Osteoblast (primary cell): Measurements from ENCODE around the gene SECISBP2L. TPM values are rescaled to one million over a fixed set of nuclear protein-coding genes. Genes with fewer than 3 reads are reported as not detected.

Source experiments
- DNase-seq: peaks from one replicate; pipeline ENCODE4 v3.0.0; 2011; ENCODE audit warnings: low spot score, mixed read lengths; ENCODE audit not compliant: insufficient read length; ENCODE audit errors: missing footprints
- H2AFZ ChIP-seq: 2 replicates; pipeline ENCODE4 v1.6.0; 2011; ENCODE audit warnings: mild to moderate bottlenecking, low read length
- H3K27ac ChIP-seq: 2 replicates; pipeline ENCODE4 v1.5.1; 2011; ENCODE audit warnings: mild to moderate bottlenecking, low read depth, low read length, moderate library complexity
- H3K27me3 ChIP-seq: 2 replicates; pipeline ENCODE4 v1.6.0; 2012; ENCODE audit warnings: mild to moderate bottlenecking, control low read depth, inconsistent platforms, low read length, moderate library complexity; ENCODE audit not compliant: insufficient read depth
- H3K36me3 ChIP-seq: 2 replicates; pipeline ENCODE4 v1.5.1; 2011; ENCODE audit warnings: mild to moderate bottlenecking, low read length, control low read depth, moderate library complexity; ENCODE audit not compliant: insufficient read depth
- H3K4me1 ChIP-seq: 2 replicates; pipeline ENCODE4 v1.5.1; 2011; ENCODE audit warnings: mild to moderate bottlenecking, low read length, control low read depth, moderate library complexity; ENCODE audit not compliant: insufficient read depth
- H3K4me2 ChIP-seq: 2 replicates; pipeline ENCODE4 v1.6.0; 2011; ENCODE audit warnings: mild to moderate bottlenecking, low read length; ENCODE audit not compliant: insufficient read depth
- H3K4me3 ChIP-seq: fragments of 200-600 bp; sonication (generic); 3 replicates; pipeline ENCODE4 v1.5.1; 2012; ENCODE audit warnings: mild to moderate bottlenecking, low read length, inconsistent platforms; ENCODE audit not compliant: insufficient read depth
- H3K79me2 ChIP-seq: 2 replicates; pipeline ENCODE4 v1.6.0; 2012; ENCODE audit warnings: mild to moderate bottlenecking, low read length, control low read depth, inconsistent platforms; ENCODE audit not compliant: insufficient read depth
- H3K9me3 ChIP-seq: 2 replicates; pipeline ENCODE4 v1.5.1; 2011; ENCODE audit warnings: low read depth, low read length, control low read depth
- H4K20me1 ChIP-seq: 2 replicates; pipeline ENCODE4 v1.6.0; 2012; ENCODE audit warnings: mild to moderate bottlenecking, low read length, control low read depth; ENCODE audit not compliant: insufficient read depth
- CTCF ChIP-seq: IDR thresholded peaks from 2 replicates; pipeline ENCODE4 v1.5.1; 2011; ENCODE audit warnings: mild to moderate bottlenecking, low read depth, low read length, moderate library complexity; ENCODE audit errors: extremely low read depth
- total RNA-seq: library from RNA; depleted of rRNA; stranded (reverse); fragments of >200 nt; gene quantifications from 2 replicates; pipeline ENCODE4 v1.2.3, GENCODE V29; 2012

The SECISBP2L gene
- total RNA-seq, 1 donor = 42.3 TPM

- Histone ChIP-seq H3K4me1 (peaks cover 14% of the 10 kb centered on the region), H3K27ac (no peak overlapping the region), H3K36me3 (no peaks in the 10 kb centered on the region), H3K9me3 (no peaks in the 10 kb centered on the region), H4K20me1 (no peaks in the 10 kb centered on the region), H3K4me2 (no peak overlapping the region), H3K4me3 (no peak overlapping the region), H2AFZ (no peak overlapping the region), H3K79me2 (no peaks in the 10 kb centered on the region), H3K27me3 (no peaks in the 10 kb centered on the region)
- DNase-seq = no peak
- no peak for TF ChIP-seq CTCF
These were observed 64.3 kb downstream of the SECISBP2L start for GRCh38 chr15:48981941-48982340.

GRCh38 chr15:48978638-48979037 lies 67.6 kb downstream of the SECISBP2L start:
- H3K36me3 ChIP-seq = no peaks in the 10 kb centered on the region
- H3K27ac ChIP-seq = no peak overlapping the region
- H3K27me3 ChIP-seq = no peaks in the 10 kb centered on the region
- H3K4me3 ChIP-seq = no peak overlapping the region
- no peaks in the 10 kb centered on the region for H3K9me3 ChIP-seq
- peaks cover 5% of the 10 kb centered on the region for H3K4me1 ChIP-seq
- no peaks in the 10 kb centered on the region for H4K20me1 ChIP-seq
- no peak overlapping the region for H3K4me2 ChIP-seq
- H2AFZ ChIP-seq = no peak overlapping the region
- no peak for DNase-seq
- no peaks in the 10 kb centered on the region for H3K79me2 ChIP-seq
- TF ChIP-seq CTCF = no peak

- Histone ChIP-seq H4K20me1 (no peaks in the 10 kb centered on the region), H3K4me1 (peaks cover 5% of the 10 kb centered on the region), H2AFZ (peak overlapping the region; percentile 97), H3K4me2 (peak overlapping the region; percentile 91), H3K9me3 (no peaks in the 10 kb centered on the region), H3K4me3 (peak overlapping the region; percentile 78), H3K27ac (peak overlapping the region; percentile 45), H3K79me2 (no peaks in the 10 kb centered on the region), H3K36me3 (no peaks in the 10 kb centered on the region), H3K27me3 (no peaks in the 10 kb centered on the region)
- peak; percentile 72 for DNase-seq
- TF ChIP-seq CTCF = no peak
These were observed 69.7 kb downstream of the SECISBP2L start for GRCh38 chr15:48976444-48977088.

GRCh38 chr15:48975472-48976419 lies 70.5 kb downstream of the SECISBP2L start:
- H2AFZ ChIP-seq = peak overlapping the region; percentile 97
- no peaks in the 10 kb centered on the region for H3K9me3 ChIP-seq
- DNase-seq = peak; percentile 97
- H3K27ac ChIP-seq = peak overlapping the region; percentile 45
- H3K36me3 ChIP-seq = no peaks in the 10 kb centered on the region
- H3K27me3 ChIP-seq = no peaks in the 10 kb centered on the region
- H3K79me2 ChIP-seq = no peaks in the 10 kb centered on the region
- H3K4me2 ChIP-seq = peak overlapping the region; percentile 91
- H4K20me1 ChIP-seq = no peaks in the 10 kb centered on the region
- peak; percentile 74 for TF ChIP-seq CTCF
- H3K4me3 ChIP-seq = peak overlapping the region; percentile 78
- H3K4me1 ChIP-seq = peaks cover 5% of the 10 kb centered on the region
